Neural progenitor cell (in vitro differentiated cells): Measurements from ENCODE around the gene RSU1. TPM values are rescaled to one million over a fixed set of nuclear protein-coding genes. Genes with fewer than 3 reads are reported as not detected.

ENCODE experiments used
- DNase-seq: peaks from one replicate; pipeline ENCODE4 v3.0.0-alpha.2; 2016; ENCODE audit warnings: low spot score
- H2AFZ ChIP-seq: fragments of 200-600 bp; sonication (generic); replicated peaks from 2 replicates; pipeline ENCODE4 v1.6.1; 2016; ENCODE audit warnings: antibody characterized with exemption
- H3F3A ChIP-seq: fragments of 200-600 bp; sonication (generic); 2 replicates; pipeline ENCODE4 v1.6.1; 2016; ENCODE audit warnings: antibody characterized with exemption, low read depth
- H3K27ac ChIP-seq: fragments of 200-600 bp; sonication (generic); 2 replicates; pipeline ENCODE4 v1.5.1; 2016; ENCODE audit warnings: mild to moderate bottlenecking
- H3K27me3 ChIP-seq: fragments of 200-600 bp; sonication (generic); 2 replicates; pipeline ENCODE4 v1.6.1; 2016; ENCODE audit warnings: mild to moderate bottlenecking, moderate library complexity
- H3K36me3 ChIP-seq: fragments of 200-600 bp; sonication (generic); 2 replicates; pipeline ENCODE4 v1.5.1; 2016
- H3K4me1 ChIP-seq: fragments of 200-600 bp; sonication (generic); 2 replicates; pipeline ENCODE4 v1.6.1; 2016; ENCODE audit warnings: mixed run types
- H3K4me2 ChIP-seq: fragments of 200-600 bp; sonication (generic); 2 replicates; pipeline ENCODE4 v1.6.1; 2016
- H3K4me3 ChIP-seq: fragments of 200-600 bp; sonication (generic); 2 replicates; pipeline ENCODE4 v1.5.1; 2016
- H3K79me2 ChIP-seq: fragments of 200-600 bp; sonication (generic); 2 replicates; pipeline ENCODE4 v1.6.1; 2016; ENCODE audit warnings: low read depth
- H3K9ac ChIP-seq: fragments of 200-600 bp; sonication (generic); 2 replicates; pipeline ENCODE4 v1.6.1; 2016
- H3K9me3 ChIP-seq: fragments of 200-600 bp; sonication (generic); 2 replicates; pipeline ENCODE4 v1.5.1; 2016; ENCODE audit warnings: low read depth
- H4K20me1 ChIP-seq: fragments of 200-600 bp; sonication (generic); 2 replicates; pipeline ENCODE4 v1.6.1; 2016; ENCODE audit warnings: low read depth
- H3K27ac Mint-ChIP-seq: 3 replicates; pipeline ENCODE4 v1.8.0; 2021; ENCODE audit warnings: mixed read lengths
- H3K27me3 Mint-ChIP-seq: 2 replicates; pipeline ENCODE4 v1.8.0; 2022; ENCODE audit warnings: low read depth, mild to moderate bottlenecking, inconsistent platforms, moderate library complexity, mixed read lengths; ENCODE audit not compliant: insufficient read depth
- H3K36me3 Mint-ChIP-seq: 3 replicates; pipeline ENCODE4 v1.8.0; 2021; ENCODE audit warnings: mixed read lengths
- H3K4me1 Mint-ChIP-seq: 3 replicates; pipeline ENCODE4 v1.8.0; 2021; ENCODE audit warnings: mixed read lengths
- H3K4me3 Mint-ChIP-seq: 3 replicates; pipeline ENCODE4 v1.8.0; 2021; ENCODE audit warnings: mild to moderate bottlenecking, moderate library complexity, mixed read lengths
- H3K9me3 Mint-ChIP-seq: 3 replicates; pipeline ENCODE4 v1.8.0; 2020; ENCODE audit warnings: mixed read lengths
- EZH2 ChIP-seq: fragments of 200-600 bp; sonication (generic); IDR thresholded peaks from 2 replicates; pipeline ENCODE4 v1.6.1; 2017; ENCODE audit warnings: antibody characterized with exemption, mild to moderate bottlenecking, moderate library complexity
- EZH2phosphoT487 ChIP-seq: fragments of 200-600 bp; sonication (generic); IDR thresholded peaks from 2 replicates; pipeline ENCODE4 v1.6.1; 2017; ENCODE audit warnings: antibody characterized with exemption
- total RNA-seq: library from RNA; depleted of rRNA; stranded (reverse); fragments of >200 nt; gene quantifications from 2 replicates; pipeline ENCODE4 v1.2.3, GENCODE V29; 2015; ENCODE audit warnings: low replicate concordance
- TF ChIP-seq, protein P1 (sequence below): fragments of 200-600 bp; sonication (generic); IDR thresholded peaks from 2 replicates; pipeline ENCODE4 v1.5.1; 2017; ENCODE audit warnings: antibody characterized with exemption, mild to moderate bottlenecking

Gene RSU1
- total RNA-seq, 1 donor from 2014 or later = 9.6 TPM

- H3K9me3 Mint-ChIP-seq = no peaks in the 10 kb centered on the region
- H3K27me3 ChIP-seq = no peaks in the 10 kb centered on the region
- DNase-seq = no peak
- no peak overlapping the region for H3K4me3 ChIP-seq
- no peaks in the 10 kb centered on the region for H4K20me1 ChIP-seq
- H3K36me3 ChIP-seq = no peaks in the 10 kb centered on the region
- peaks cover 3% of the 10 kb centered on the region for H3K27me3 Mint-ChIP-seq
- H3K4me1 ChIP-seq = no peaks in the 10 kb centered on the region
- H3F3A ChIP-seq = no peaks in the 10 kb centered on the region
- H3K4me1 Mint-ChIP-seq = no peaks in the 10 kb centered on the region
- H3K79me2 ChIP-seq = no peaks in the 10 kb centered on the region
- no peak overlapping the region for H3K27ac ChIP-seq
- no peak overlapping the region for H3K4me2 ChIP-seq
- H2AFZ ChIP-seq = no peak overlapping the region
- H3K9ac ChIP-seq = no peak overlapping the region
- no peak overlapping the region for H3K27ac Mint-ChIP-seq
- no peaks in the 10 kb centered on the region for H3K36me3 Mint-ChIP-seq
- no peak overlapping the region for H3K4me3 Mint-ChIP-seq
- H3K9me3 ChIP-seq = no peaks in the 10 kb centered on the region
- TF ChIP-seq, protein P1, sequence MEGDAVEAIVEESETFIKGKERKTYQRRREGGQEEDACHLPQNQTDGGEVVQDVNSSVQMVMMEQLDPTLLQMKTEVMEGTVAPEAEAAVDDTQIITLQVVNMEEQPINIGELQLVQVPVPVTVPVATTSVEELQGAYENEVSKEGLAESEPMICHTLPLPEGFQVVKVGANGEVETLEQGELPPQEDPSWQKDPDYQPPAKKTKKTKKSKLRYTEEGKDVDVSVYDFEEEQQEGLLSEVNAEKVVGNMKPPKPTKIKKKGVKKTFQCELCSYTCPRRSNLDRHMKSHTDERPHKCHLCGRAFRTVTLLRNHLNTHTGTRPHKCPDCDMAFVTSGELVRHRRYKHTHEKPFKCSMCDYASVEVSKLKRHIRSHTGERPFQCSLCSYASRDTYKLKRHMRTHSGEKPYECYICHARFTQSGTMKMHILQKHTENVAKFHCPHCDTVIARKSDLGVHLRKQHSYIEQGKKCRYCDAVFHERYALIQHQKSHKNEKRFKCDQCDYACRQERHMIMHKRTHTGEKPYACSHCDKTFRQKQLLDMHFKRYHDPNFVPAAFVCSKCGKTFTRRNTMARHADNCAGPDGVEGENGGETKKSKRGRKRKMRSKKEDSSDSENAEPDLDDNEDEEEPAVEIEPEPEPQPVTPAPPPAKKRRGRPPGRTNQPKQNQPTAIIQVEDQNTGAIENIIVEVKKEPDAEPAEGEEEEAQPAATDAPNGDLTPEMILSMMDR = no peak
- TF ChIP-seq EZH2phosphoT487 = no peak
- TF ChIP-seq EZH2 = no peak
These were observed 46.6 kb downstream of the RSU1 start for GRCh38 chr10:16770670-16771069.

DNA sequence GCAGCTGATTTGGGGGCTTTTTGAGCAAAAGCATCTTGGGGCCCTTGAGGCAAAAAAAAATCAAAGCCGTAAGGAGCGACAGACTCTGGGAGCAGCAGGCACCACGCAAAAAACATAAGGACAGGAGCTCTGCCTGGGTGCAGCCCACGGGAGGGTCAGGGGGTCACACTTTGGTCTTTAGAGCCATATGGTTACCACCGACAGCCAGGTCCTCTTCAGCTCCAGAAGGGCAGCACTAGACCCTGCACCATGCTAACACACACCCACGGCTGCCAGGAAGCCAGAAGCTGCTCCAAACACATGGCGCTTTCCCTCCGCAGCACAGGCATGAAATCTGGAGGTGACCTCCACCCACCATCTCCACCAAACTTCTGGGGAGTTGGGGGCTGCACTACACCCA lies 47.1 kb downstream of the RSU1 start:
- no peak overlapping the region for H2AFZ ChIP-seq
- no peaks in the 10 kb centered on the region for H3K36me3 Mint-ChIP-seq
- H3K36me3 ChIP-seq = no peaks in the 10 kb centered on the region
- TF ChIP-seq EZH2 = no peak
- TF ChIP-seq, protein P1 = no peak
- TF ChIP-seq EZH2phosphoT487 = no peak
- H3K27ac Mint-ChIP-seq = no peak overlapping the region
- H3K79me2 ChIP-seq = no peaks in the 10 kb centered on the region
- no peaks in the 10 kb centered on the region for H3K4me1 Mint-ChIP-seq
- no peaks in the 10 kb centered on the region for H3F3A ChIP-seq
- H3K4me3 ChIP-seq = no peak overlapping the region
- no peak overlapping the region for H3K4me3 Mint-ChIP-seq
- no peaks in the 10 kb centered on the region for H3K27me3 ChIP-seq
- no peaks in the 10 kb centered on the region for H3K4me1 ChIP-seq
- H3K27ac ChIP-seq = no peak overlapping the region
- H3K9ac ChIP-seq = no peak overlapping the region
- no peak for DNase-seq
- no peak overlapping the region for H3K4me2 ChIP-seq
- H3K9me3 ChIP-seq = no peaks in the 10 kb centered on the region
- no peaks in the 10 kb centered on the region for H3K9me3 Mint-ChIP-seq
- peaks cover 3% of the 10 kb centered on the region for H3K27me3 Mint-ChIP-seq
- no peaks in the 10 kb centered on the region for H4K20me1 ChIP-seq

DNA sequence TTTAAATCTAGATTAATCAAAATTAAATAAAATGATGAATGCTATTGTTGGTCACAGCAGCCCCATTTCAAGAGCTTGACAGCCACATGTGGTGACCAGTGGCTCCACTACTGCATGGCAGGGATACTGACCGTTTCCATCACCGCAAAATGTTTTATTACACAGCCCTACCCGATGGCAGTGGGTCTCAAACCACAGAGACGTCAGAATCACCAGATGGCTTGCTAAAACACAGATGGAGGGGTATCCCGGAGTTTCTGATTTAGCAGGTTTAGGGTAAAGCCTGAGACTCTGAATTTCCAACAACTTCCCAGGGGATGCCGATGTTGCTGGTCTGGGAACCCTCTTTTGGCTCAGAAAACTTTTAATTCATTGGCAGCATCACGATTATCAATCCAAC lies 47.9 kb downstream of the RSU1 start:
- Histone ChIP-seq H3K4me2 (no peak overlapping the region), H4K20me1 (no peaks in the 10 kb centered on the region), H3K79me2 (no peaks in the 10 kb centered on the region), H3K9me3 (no peaks in the 10 kb centered on the region), H3K27ac (no peak overlapping the region), H2AFZ (no peak overlapping the region), H3K27me3 (no peaks in the 10 kb centered on the region), H3K36me3 (no peaks in the 10 kb centered on the region), H3F3A (no peaks in the 10 kb centered on the region), H3K9ac (no peak overlapping the region), H3K4me1 (no peaks in the 10 kb centered on the region), H3K4me3 (no peak overlapping the region)
- TF ChIP-seq, protein P1 = no peak
- TF ChIP-seq EZH2phosphoT487 (no peak), EZH2 (no peak)
- Mint-ChIP-seq H3K9me3 (no peaks in the 10 kb centered on the region), H3K4me3 (no peak overlapping the region), H3K27me3 (peaks cover 3% of the 10 kb centered on the region), H3K4me1 (no peaks in the 10 kb centered on the region), H3K36me3 (no peaks in the 10 kb centered on the region), H3K27ac (no peak overlapping the region)
- DNase-seq = no peak
